K562 (cell line): ENCODE measurements around the gene RASSF10. TPM values are rescaled to one million over a fixed set of nuclear protein-coding genes. Genes with fewer than 3 reads are reported as not detected.

Experiments used
- ATAC-seq: fragments of 200-7000 bp; cut with Tn5 transposase; 3 replicates; pipeline ENCODE4 v1.9.1; 2020; ENCODE audit warnings: moderate library complexity
- BruUV-seq: library from RNA; stranded (reverse); fragments of 400-500 nt; replicated peaks from 2 replicates; lab custom pipeline; 2021; lab: Mats Ljungman, UMichigan
- CTCF ChIA-PET: fragments of 300-600 bp; formaldehyde crosslinking; extraction: SDS; loops from one replicate; lab custom pipeline; 2021; ENCODE audit warnings: low intra/inter-chr PET ratio; lab: Yijun Ruan, JAX
- POLR2A ChIA-PET: fragments of 300-600, 350-650 bp; sonication (Branson Sonifier 250); formaldehyde crosslinking; extraction: SDS; loops from one replicate; lab custom pipeline; 2021; ENCODE audit warnings: antibody characterized with exemption, inconsistent platforms; lab: Yijun Ruan, JAX
- DNase-seq, 4 experiments: peaks; one replicate each; pipeline versions ENCODE4 v3.0.0 to v3.0.0-alpha.2; 2011 to 2018; ENCODE audit warnings: low spot score in 3 of 4, mixed read lengths in 3 of 4; ENCODE audit errors: extremely low read depth in 1 of 4
- FAIRE-seq: peaks from 2 replicates; lab custom pipeline; 2011; peaks lifted over from hg19 to GRCh38; lab: Jason Lieb, UNC
- H2AFZ ChIP-seq: 2 replicates; pipeline ENCODE4 v1.6.0; 2011; ENCODE audit warnings: low read depth, low read length, control low read depth, inconsistent platforms
- H3K27ac ChIP-seq: fragments of 200-600 bp; 3 replicates; pipeline ENCODE4 v1.8.0; 2011; ENCODE audit warnings: low read depth, mild to moderate bottlenecking, control low read depth, inconsistent platforms, low read length, moderate library complexity, mixed read lengths; ENCODE audit errors: extremely low read depth
- H3K27me3 ChIP-seq, 2 experiments: fragments of 300-600 bp in 1 of 2; 2 replicates in 1 of 2; 3 replicates in 1 of 2; pipeline versions ENCODE4 v1.6.0 to v1.8.0; 2011; ENCODE audit warnings: inconsistent platforms in 2 of 2, low read length in 2 of 2, mild to moderate bottlenecking in 1 of 2, mixed read lengths in 1 of 2, moderate library complexity in 1 of 2; ENCODE audit not compliant: control insufficient read depth in 2 of 2, insufficient read depth in 2 of 2
- H3K36me3 ChIP-seq: fragments of 300-600 bp; 3 replicates; pipeline ENCODE4 v1.8.0; 2011; ENCODE audit warnings: mild to moderate bottlenecking, low read length, inconsistent platforms; ENCODE audit not compliant: control insufficient read depth, insufficient read depth
- H3K4me1 ChIP-seq, 2 experiments: fragments of 200-600 bp in 1 of 2; replicated peaks in 1 of 2; 2 replicates in 1 of 2; 3 replicates in 1 of 2; pipeline versions ENCODE4 v1.5.1 to v1.8.0; 2011; ENCODE audit warnings: inconsistent platforms in 2 of 2, low read length in 2 of 2, mild to moderate bottlenecking in 1 of 2, mixed read lengths in 1 of 2, moderate library complexity in 1 of 2; ENCODE audit not compliant: control insufficient read depth in 2 of 2, insufficient read depth in 2 of 2
- H3K4me2 ChIP-seq: 2 replicates; pipeline ENCODE4 v1.6.1; 2011; ENCODE audit warnings: low read length, control low read depth, inconsistent platforms, mixed read lengths; ENCODE audit not compliant: insufficient read depth
- H3K4me3 ChIP-seq: fragments of 200-600 bp; sonication (generic), shearing (Covaris generic); 2 replicates; pipeline ENCODE4 v1.5.1; 2016; ENCODE audit warnings: control low read depth, inconsistent platforms
- H3K79me2 ChIP-seq: fragments of 200-600 bp; 3 replicates; pipeline ENCODE4 v1.8.0; 2011; ENCODE audit warnings: low read length, inconsistent platforms; ENCODE audit not compliant: control insufficient read depth, insufficient read depth
- H3K9ac ChIP-seq, 2 experiments: 2 replicates each; pipeline versions ENCODE4 v1.6.0 to v1.6.1; 2011; ENCODE audit warnings: low read depth in 2 of 2, low read length in 2 of 2, control low read depth in 1 of 2, inconsistent platforms in 1 of 2, mild to moderate bottlenecking in 1 of 2, mixed read lengths in 1 of 2; ENCODE audit not compliant: insufficient read depth in 1 of 2
- H3K9me1 ChIP-seq: one replicate; pipeline ENCODE4 v1.6.0; 2011; ENCODE audit warnings: inconsistent platforms, mild to moderate bottlenecking, low read length, moderate library complexity; ENCODE audit not compliant: control insufficient read depth, insufficient read depth
- H3K9me3 ChIP-seq: replicated peaks from 2 replicates; pipeline ENCODE4 v1.5.1; 2011; ENCODE audit warnings: low read depth, low read length, inconsistent platforms; ENCODE audit not compliant: control insufficient read depth, insufficient read depth
- H4K20me1 ChIP-seq: replicated peaks from 2 replicates; pipeline ENCODE4 v1.6.1; 2011; ENCODE audit warnings: low read length, inconsistent platforms, mixed read lengths; ENCODE audit not compliant: control insufficient read depth, insufficient read depth
- CEBPG ChIP-seq, 3 experiments: fragments of 200-800 bp in 1 of 3; sonication (Bioruptor generic) in 1 of 3; sonication (generic) in 1 of 3; formaldehyde crosslinking in 1 of 3; IDR thresholded peaks in 2 of 3; conservative IDR thresholded peaks in 1 of 3; 2 replicates each; pipeline versions ENCODE4 v1.6.1 to v1.8.0; 2016 to 2022; ENCODE audit warnings: missing compliant biosample characterization in 2 of 3, missing genetic modification characterization in 2 of 3, mild to moderate bottlenecking in 1 of 3, missing genetic modification reagents in 1 of 3
- GABPB2 ChIP-seq: fragments of 250-450 bp; sonication (Bioruptor Pico); conservative IDR thresholded peaks from 2 replicates; pipeline ENCODE4 v1.5.1; 2021; ENCODE audit warnings: mild to moderate bottlenecking
- WGBS: fragments of 100-300 bp; shearing (Covaris generic); methylation state at CpG from one replicate; pipeline ENCODE4 v1.1.6; 2016; ENCODE audit warnings: low coverage, mixed read lengths; ENCODE audit not compliant: insufficient coverage; ENCODE audit errors: missing lambda C conversion rate; 5-methylcytosine and 5-hydroxymethylcytosine counted together
- in situ Hi-C: fragments of 300-500 bp; cut with MboI; formaldehyde crosslinking; loops from 4 replicates; pipeline ENCODE4 v1.15.0; 2018; ENCODE audit warnings: inconsistent platforms, mixed read lengths
- intact Hi-C: fragments of 100-400 bp; cut with micrococcal nuclease; formaldehyde crosslinking; loops from 2 replicates; pipeline ENCODE4 v1.14.2; 2022
- polyA plus RNA-seq, 8 experiments: library from polyadenylated mRNA; depleted of rRNA in 4 of 8; stranded (reverse) in 5 of 8; unstranded in 3 of 8; fragments of >200 nt; fragmentation: Nextera tagmentation in 2 of 8; fragmentation: Illumina TruSeq in 1 of 8; extraction: Ambion mirVana in 2 of 8; extraction: Trizol in 1 of 8; gene quantifications; 2 replicates each; pipeline versions ENCODE4 v1.2.1 to v1.2.3, GENCODE V29; 2011 to 2014; ENCODE audit warnings: inconsistent platforms in 1 of 8, missing spikeins in 1 of 8
- total RNA-seq, 7 experiments: library from RNA; depleted of rRNA in 6 of 7; stranded (reverse); fragments of >200 nt in 6 of 7; fragmentation: Illumina TruSeq in 2 of 7; extraction: Trizol in 2 of 7; gene quantifications; 2 replicates each; pipeline versions ENCODE4 v1.2.1 to v1.2.3, GENCODE V29; 2011 to 2021; ENCODE audit warnings: low replicate concordance in 1 of 7
- TF ChIP-seq, protein P1 (sequence below), 2 experiments: fragments of 450-650 bp in 1 of 2; sonication (generic) in 1 of 2; formaldehyde crosslinking in 1 of 2; IDR thresholded peaks; 2 replicates each; pipeline versions ENCODE4 v1.7.1 to v1.9.0; 2016 to 2022; ENCODE audit warnings: inconsistent platforms in 1 of 2, mild to moderate bottlenecking in 1 of 2, missing genetic modification reagents in 1 of 2

The RASSF10 gene
- total and polyA plus RNA-seq, 9 of the 15 experiments (the other 6 are each of a cell fraction or from before 2014, with no cell fraction given), result not detected

DNA sequence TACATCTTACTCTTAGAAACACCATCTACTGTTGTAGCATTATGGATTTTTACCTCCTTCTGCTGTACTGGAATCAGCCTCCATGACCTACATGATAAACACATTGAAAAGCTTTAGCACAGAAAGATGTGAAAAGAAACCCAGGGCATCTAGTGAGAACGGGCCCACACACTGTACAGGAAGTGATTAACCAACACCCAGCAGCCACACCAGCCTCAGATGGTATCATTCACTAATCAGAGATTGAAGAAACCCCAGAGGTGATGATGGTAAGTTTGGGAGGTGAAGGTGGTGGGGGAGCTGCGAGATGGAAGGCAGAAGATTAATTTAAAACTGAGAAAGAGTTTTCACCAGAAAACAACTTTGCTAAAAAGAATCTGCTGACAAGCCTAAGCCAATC lies 46.1 kb downstream of the RASSF10 start:
- Histone ChIP-seq H3K27ac (no peak overlapping the region), H3K4me1 (no peaks in the 10 kb centered on the region), H3K9ac (no peak overlapping the region), H3K27me3 (peaks cover 2 to 8% of the 10 kb centered on the region in 2 experiments; a peak in 1 of 5 replicates), H3K9me1 (no peaks in the 10 kb centered on the region), H3K4me2 (no peak overlapping the region), H3K9me3 (no peaks in the 10 kb centered on the region), H3K79me2 (no peaks in the 10 kb centered on the region), H4K20me1 (no peaks in the 10 kb centered on the region), H2AFZ (no peak overlapping the region), H3K4me3 (no peak overlapping the region), H3K36me3 (no peaks in the 10 kb centered on the region)
- 3% methylated on average over 2 of the region's 2 CpGs for WGBS
- POLR2A ChIA-PET, result no interaction called here
- CTCF ChIA-PET, result no interaction called here
- FAIRE-seq (no peak), DNase-seq (no peak), ATAC-seq (no peak)
- BruUV-seq, result no TSS peak
- intact Hi-C loops, result no loop called here
- TF ChIP-seq GABPB2 (CRISPR knock-in tag) (no peak), CEBPG (CRISPR knock-in tag; IDR thresholded peaks at IDR 0.05) (no peak), CEBPG (tag; conservative IDR thresholded peaks at IDR 0.05 in 1 of 2, IDR thresholded peaks at IDR 0.05 in 1 of 2) (0 out of 4 replicates have a peak, but pooled peaks of 1 of the 2 experiments have one; percentile 22)
- in situ Hi-C loops, result no loop called here

DNA sequence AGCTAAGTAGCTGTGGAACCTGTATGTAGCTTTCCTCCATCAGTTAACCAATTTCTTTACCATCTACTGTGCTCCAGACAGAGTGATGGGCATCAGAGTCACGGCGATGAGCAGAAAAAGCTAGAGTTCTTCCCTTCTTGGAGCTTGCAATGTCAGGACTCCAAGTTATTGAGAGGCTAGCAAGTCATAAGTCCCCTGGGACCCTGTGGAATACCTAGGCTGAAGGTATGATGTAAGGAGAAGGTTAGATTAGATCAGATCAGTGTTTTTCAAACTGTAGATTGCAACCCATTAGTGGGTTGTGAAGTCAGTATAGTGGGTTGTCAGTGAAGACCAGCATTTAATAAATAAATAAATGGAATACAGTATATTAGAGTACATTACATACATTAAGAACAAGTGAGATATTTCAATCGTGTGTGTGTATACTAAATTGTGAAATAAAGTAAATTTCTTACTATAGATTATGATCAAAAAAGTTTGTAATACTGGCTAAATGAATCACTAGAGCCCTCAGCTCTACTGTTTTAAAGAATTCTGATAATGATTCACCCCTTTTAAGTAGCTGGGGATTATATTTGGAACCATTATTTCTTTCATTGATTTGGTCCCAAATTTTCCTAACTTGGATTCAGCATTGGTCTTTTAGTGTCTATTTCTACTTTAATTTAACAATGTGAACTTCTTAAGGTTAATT lies 52.3 kb downstream of the RASSF10 start:
- no peaks in the 10 kb centered on the region; the same call in 1 of the 2 replicates for H3K9me3 ChIP-seq
- no peaks in the 10 kb centered on the region for H3K79me2 ChIP-seq
- H3K4me1 ChIP-seq, result no peaks in the 10 kb centered on the region; a peak in 2 of 5 replicates
- no peak overlapping the region; the same call in 1 of the 2 replicates for H2AFZ ChIP-seq
- H3K9me1 ChIP-seq, result no peaks in the 10 kb centered on the region
- in situ Hi-C loops, result no loop called here
- no peak for ATAC-seq
- H3K9ac ChIP-seq, result no peak overlapping the region
- intact Hi-C loops, result no loop called here
- peaks cover 0 to 7% of the 10 kb centered on the region in 2 experiments; a peak in 2 of 5 replicates for H3K27me3 ChIP-seq
- ChIA-PET POLR2A (interaction anchor here (0.6 kb wide), 2 partner anchors 29 to 237 kb away, joined by 3 to 4 read pairs; no protein-coding TSS in a partner anchor), CTCF (no interaction called here)
- DNase-seq, result no peak
- no peak for FAIRE-seq
- no TSS peak for BruUV-seq
- H3K4me3 ChIP-seq, result no peak overlapping the region
- WGBS, result 37% methylated on average over 3 of the region's 3 CpGs
- no peak overlapping the region for H3K27ac ChIP-seq
- H4K20me1 ChIP-seq, result no peaks in the 10 kb centered on the region
- no peak overlapping the region for H3K4me2 ChIP-seq
- H3K36me3 ChIP-seq, result no peaks in the 10 kb centered on the region
- TF ChIP-seq, protein P1, sequence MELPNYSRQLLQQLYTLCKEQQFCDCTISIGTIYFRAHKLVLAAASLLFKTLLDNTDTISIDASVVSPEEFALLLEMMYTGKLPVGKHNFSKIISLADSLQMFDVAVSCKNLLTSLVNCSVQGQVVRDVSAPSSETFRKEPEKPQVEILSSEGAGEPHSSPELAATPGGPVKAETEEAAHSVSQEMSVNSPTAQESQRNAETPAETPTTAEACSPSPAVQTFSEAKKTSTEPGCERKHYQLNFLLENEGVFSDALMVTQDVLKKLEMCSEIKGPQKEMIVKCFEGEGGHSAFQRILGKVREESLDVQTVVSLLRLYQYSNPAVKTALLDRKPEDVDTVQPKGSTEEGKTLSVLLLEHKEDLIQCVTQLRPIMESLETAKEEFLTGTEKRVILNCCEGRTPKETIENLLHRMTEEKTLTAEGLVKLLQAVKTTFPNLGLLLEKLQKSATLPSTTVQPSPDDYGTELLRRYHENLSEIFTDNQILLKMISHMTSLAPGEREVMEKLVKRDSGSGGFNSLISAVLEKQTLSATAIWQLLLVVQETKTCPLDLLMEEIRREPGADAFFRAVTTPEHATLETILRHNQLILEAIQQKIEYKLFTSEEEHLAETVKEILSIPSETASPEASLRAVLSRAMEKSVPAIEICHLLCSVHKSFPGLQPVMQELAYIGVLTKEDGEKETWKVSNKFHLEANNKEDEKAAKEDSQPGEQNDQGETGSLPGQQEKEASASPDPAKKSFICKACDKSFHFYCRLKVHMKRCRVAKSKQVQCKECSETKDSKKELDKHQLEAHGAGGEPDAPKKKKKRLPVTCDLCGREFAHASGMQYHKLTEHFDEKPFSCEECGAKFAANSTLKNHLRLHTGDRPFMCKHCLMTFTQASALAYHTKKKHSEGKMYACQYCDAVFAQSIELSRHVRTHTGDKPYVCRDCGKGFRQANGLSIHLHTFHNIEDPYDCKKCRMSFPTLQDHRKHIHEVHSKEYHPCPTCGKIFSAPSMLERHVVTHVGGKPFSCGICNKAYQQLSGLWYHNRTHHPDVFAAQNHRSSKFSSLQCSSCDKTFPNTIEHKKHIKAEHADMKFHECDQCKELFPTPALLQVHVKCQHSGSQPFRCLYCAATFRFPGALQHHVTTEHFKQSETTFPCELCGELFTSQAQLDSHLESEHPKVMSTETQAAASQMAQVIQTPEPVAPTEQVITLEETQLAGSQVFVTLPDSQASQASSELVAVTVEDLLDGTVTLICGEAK (IDR thresholded peaks at IDR 0.05), result no peak
- TF ChIP-seq, protein P1 (CRISPR knock-in tag; IDR thresholded peaks at IDR 0.05), result no peak
